GM12892 (cell line): ENCODE measurements around the gene SLC25A13.

Experiments
- POLR2A ChIP-seq: IDR thresholded peaks from 2 replicates; pipeline ENCODE4 v1.6.1; 2011; ENCODE audit warnings: low read depth, low read length, control low read depth
- TAF1 ChIP-seq: IDR thresholded peaks from 2 replicates; pipeline ENCODE4 v1.6.1; 2011; ENCODE audit warnings: low read depth, mild to moderate bottlenecking, control low read depth, low read length, borderline replicate concordance

GRCh38 chr7:96284240-96284639, 37.7 kb downstream of the SLC25A13 start:
- TF ChIP-seq TAF1 (no peak), POLR2A (no peak)
